Activated B cell treated with CpG ODN at 0.5 μM for 24 hours (primary cell): Measurements from ENCODE around the gene NHERF1. TPM values are rescaled to one million over a fixed set of nuclear protein-coding genes. Genes with fewer than 3 reads are reported as not detected.

ENCODE experiments used
- ATAC-seq: fragments of 200-7000 bp; cut with Tn5 transposase; one replicate; pipeline ENCODE4 v1.10.0; 2021; ENCODE audit warnings: low read depth, mild to moderate bottlenecking, moderate library complexity
- CTCF ChIA-PET: fragments of 350-600 bp; sonication (Branson Sonifier 250); formaldehyde crosslinking; loops from one replicate; lab custom pipeline; 2021; ENCODE audit warnings: antibody characterized with exemption; lab: Charles Lee
- POLR2A ChIA-PET: fragments of 350-600 bp; sonication (Branson Sonifier 250); formaldehyde crosslinking; loops from one replicate; lab custom pipeline; 2021; ENCODE audit warnings: antibody characterized with exemption; lab: Charles Lee
- DNase-seq: peaks from one replicate; pipeline ENCODE4 v3.0.0; 2022
- H3K27ac Mint-ChIP-seq: one replicate; pipeline ENCODE4 v1.8.0; 2020; ENCODE audit warnings: mixed read lengths
- H3K27me3 Mint-ChIP-seq: one replicate; pipeline ENCODE4 v1.8.0; 2021; ENCODE audit warnings: mixed read lengths
- H3K36me3 Mint-ChIP-seq: one replicate; pipeline ENCODE4 v1.8.0; 2021; ENCODE audit warnings: low read depth, mixed read lengths
- H3K4me1 Mint-ChIP-seq: one replicate; pipeline ENCODE4 v1.8.0; 2021; ENCODE audit warnings: mixed read lengths
- H3K4me3 Mint-ChIP-seq: one replicate; pipeline ENCODE4 v1.8.0; 2020; ENCODE audit warnings: mild to moderate bottlenecking, mixed read lengths
- H3K9me3 Mint-ChIP-seq: one replicate; pipeline ENCODE4 v1.8.0; 2020; ENCODE audit warnings: mixed read lengths
- intact Hi-C: fragments of 100-400 bp; cut with micrococcal nuclease; formaldehyde crosslinking; loops from one replicate; pipeline ENCODE4 v1.15.1; 2024
- total RNA-seq: library from RNA; stranded (reverse); gene quantifications from 2 replicates; pipeline ENCODE4 v1.2.3, GENCODE V29; 2022
- TF ChIP-seq, protein P1 (sequence below): fragments of 200-600 bp; IDR thresholded peaks from one replicate; pipeline ENCODE4 v1.8.0; 2022; ENCODE audit warnings: antibody characterized with exemption, mild to moderate bottlenecking

Gene NHERF1
- total RNA-seq, 1 donor from 2014 or later, result 34.5 TPM

DNA sequence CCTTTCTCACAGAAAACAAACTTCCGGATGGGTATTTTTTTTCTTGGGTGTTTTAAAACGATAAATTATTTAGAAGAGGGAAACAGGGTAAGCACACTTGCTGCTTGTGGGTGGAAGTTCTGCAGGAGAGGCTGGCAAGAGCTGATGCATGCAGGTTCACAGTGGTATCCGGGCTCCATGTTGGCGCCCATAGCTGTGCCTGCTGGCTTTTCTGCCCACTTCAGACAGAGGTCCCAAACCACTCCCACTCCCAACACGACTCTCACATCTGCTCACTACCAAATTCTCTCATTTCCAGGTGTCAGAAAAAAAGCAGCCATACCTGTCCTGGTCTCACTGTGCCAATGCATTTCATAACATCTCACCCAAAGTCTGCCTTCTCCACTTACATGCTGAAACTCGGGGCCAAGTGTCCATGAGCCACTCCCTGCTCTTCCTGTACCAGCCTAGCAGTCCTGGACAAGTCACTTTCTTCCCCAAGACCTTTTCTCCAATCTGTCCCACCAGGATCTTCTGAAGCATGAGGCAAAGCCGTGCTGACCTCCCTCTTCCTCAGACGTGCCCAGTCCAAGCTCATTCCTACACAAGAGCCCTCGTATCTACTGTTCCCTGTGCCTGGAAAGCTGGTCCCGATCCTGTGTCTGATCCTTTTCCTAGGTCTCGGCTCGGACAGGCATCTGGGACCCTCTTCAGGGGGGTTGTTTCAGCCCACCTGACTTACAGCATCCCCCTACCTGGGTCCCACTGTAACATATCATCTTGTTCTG is 37.2 kb upstream of the NHERF1 start:
- Mint-ChIP-seq H3K27ac (no peak overlapping the region), H3K4me3 (no peak overlapping the region)
- CTCF ChIA-PET, result interaction anchor here (1.9 kb wide), 1 partner anchor 25 kb away, joined by 6 read pairs; the partner anchor contains the start of gene RAB37

GRCh38 chr17:74712301-74712700 is 36.1 kb upstream of the NHERF1 start:
- no peaks in the 10 kb centered on the region for H3K36me3 Mint-ChIP-seq
- no peaks in the 10 kb centered on the region for H3K9me3 Mint-ChIP-seq
- ChIA-PET CTCF (interaction anchor here (1.9 kb wide), 1 partner anchor 24 kb away, joined by 6 read pairs; the partner anchor contains the start of gene RAB37), POLR2A (no interaction called here)
- TF ChIP-seq, protein P1, sequence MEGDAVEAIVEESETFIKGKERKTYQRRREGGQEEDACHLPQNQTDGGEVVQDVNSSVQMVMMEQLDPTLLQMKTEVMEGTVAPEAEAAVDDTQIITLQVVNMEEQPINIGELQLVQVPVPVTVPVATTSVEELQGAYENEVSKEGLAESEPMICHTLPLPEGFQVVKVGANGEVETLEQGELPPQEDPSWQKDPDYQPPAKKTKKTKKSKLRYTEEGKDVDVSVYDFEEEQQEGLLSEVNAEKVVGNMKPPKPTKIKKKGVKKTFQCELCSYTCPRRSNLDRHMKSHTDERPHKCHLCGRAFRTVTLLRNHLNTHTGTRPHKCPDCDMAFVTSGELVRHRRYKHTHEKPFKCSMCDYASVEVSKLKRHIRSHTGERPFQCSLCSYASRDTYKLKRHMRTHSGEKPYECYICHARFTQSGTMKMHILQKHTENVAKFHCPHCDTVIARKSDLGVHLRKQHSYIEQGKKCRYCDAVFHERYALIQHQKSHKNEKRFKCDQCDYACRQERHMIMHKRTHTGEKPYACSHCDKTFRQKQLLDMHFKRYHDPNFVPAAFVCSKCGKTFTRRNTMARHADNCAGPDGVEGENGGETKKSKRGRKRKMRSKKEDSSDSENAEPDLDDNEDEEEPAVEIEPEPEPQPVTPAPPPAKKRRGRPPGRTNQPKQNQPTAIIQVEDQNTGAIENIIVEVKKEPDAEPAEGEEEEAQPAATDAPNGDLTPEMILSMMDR, result no peak
- intact Hi-C loops, result no loop called here
- no peaks in the 10 kb centered on the region for H3K27me3 Mint-ChIP-seq
- ATAC-seq, result no peak
- peaks cover 22% of the 10 kb centered on the region for H3K4me1 Mint-ChIP-seq
- H3K27ac Mint-ChIP-seq, result no peak overlapping the region
- H3K4me3 Mint-ChIP-seq, result peak overlapping the region; percentile 32
- DNase-seq, result no peak

More for the DNA sequence above, 37.2 kb upstream of the NHERF1 start:
- TF ChIP-seq, protein P1, result no peak
- Mint-ChIP-seq H3K4me1 (peaks cover 22% of the 10 kb centered on the region), H3K36me3 (no peaks in the 10 kb centered on the region), H3K9me3 (no peaks in the 10 kb centered on the region), H3K27me3 (no peaks in the 10 kb centered on the region)
- DNase-seq (no peak), ATAC-seq (no peak)
- intact Hi-C loops, result no loop called here
- POLR2A ChIA-PET, result no interaction called here

DNA sequence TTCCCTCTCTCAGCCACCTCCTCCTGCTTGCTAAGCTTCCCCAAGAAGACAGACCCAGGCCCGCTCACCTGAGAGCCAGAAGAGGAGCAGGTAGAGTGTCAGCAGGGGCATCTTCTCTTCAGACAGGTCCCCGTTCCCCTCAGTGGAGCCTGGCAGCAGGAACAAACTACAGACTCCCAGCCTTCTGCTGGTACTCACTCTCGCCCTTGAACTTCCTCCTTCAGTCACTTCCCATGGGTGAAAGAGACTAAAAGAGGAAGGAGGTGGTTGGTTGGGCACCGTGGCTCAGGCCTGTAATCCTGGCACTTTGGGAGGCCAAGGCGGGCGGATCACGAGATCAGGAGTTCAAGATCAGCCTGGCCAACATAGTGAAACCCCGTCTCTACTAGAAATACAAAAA is 35.7 kb upstream of the NHERF1 start, which contains the start of gene CD300LF:
Gene CD300LF, minus strand, starts transcription at position 168 of the 400 bp plus-strand sequence. Its CDS starts 57 bp downstream, at position 111.
- ATAC-seq (peak; percentile 65), DNase-seq (no peak)
- no peaks in the 10 kb centered on the region for H3K27me3 Mint-ChIP-seq
- intact Hi-C loops, result no loop called here
- H3K4me3 Mint-ChIP-seq, result peak within 1 kb of the TSS; percentile 32
- H3K9me3 Mint-ChIP-seq, result no peaks in the 10 kb centered on the region
- H3K36me3 Mint-ChIP-seq, result no peaks in the 10 kb centered on the region
- H3K4me1 Mint-ChIP-seq, result peaks cover 22% of the 10 kb centered on the region
- ChIA-PET CTCF (interaction anchor here (1.9 kb wide), 1 partner anchor 24 kb away, joined by 6 read pairs; the partner anchor contains the start of gene RAB37), POLR2A (interaction anchor here (0.7 kb wide), 1 partner anchor 24 kb away, joined by 8 read pairs; the partner anchor contains the start of gene RAB37)
- TF ChIP-seq, protein P1, result no peak
- H3K27ac Mint-ChIP-seq, result peak within 1 kb of the TSS; percentile 53

GRCh38 chr17:74713171-74713755 is 35.2 kb upstream of the NHERF1 start:
- no peaks in the 10 kb centered on the region for H3K27me3 Mint-ChIP-seq
- H3K4me3 Mint-ChIP-seq, result peak overlapping the region; percentile 25
- intact Hi-C loops, result no loop called here
- no peaks in the 10 kb centered on the region for H3K36me3 Mint-ChIP-seq
- ChIA-PET POLR2A (interaction anchor here (0.6 to 1.0 kb wide), 3 partner anchors 23 to 28 kb away, joined by 3 to 8 read pairs (median 4); partner anchors contain the start of gene RAB37), CTCF (interaction anchor here (1.9 kb wide), 1 partner anchor 23 kb away, joined by 6 read pairs; the partner anchor contains the start of gene RAB37)
- peak; percentile 28 for ATAC-seq
- no peak for DNase-seq
- no peaks in the 10 kb centered on the region for H3K9me3 Mint-ChIP-seq
- peak overlapping the region; percentile 53 for H3K27ac Mint-ChIP-seq
- peaks cover 22% of the 10 kb centered on the region for H3K4me1 Mint-ChIP-seq
- TF ChIP-seq, protein P1, result no peak

GRCh38 chr17:74715144-74715543 is 33.3 kb upstream of the NHERF1 start:
- ChIA-PET CTCF (no interaction called here), POLR2A (no interaction called here)
- Mint-ChIP-seq H3K27ac (no peak overlapping the region), H3K9me3 (no peaks in the 10 kb centered on the region), H3K27me3 (no peaks in the 10 kb centered on the region), H3K36me3 (no peaks in the 10 kb centered on the region), H3K4me3 (no peak overlapping the region), H3K4me1 (peaks cover 22% of the 10 kb centered on the region)
- TF ChIP-seq, protein P1, result no peak
- no peak for DNase-seq
- no peak for ATAC-seq
- intact Hi-C loops, result no loop called here
